Measurements from ENCODE around the gene PERM1.
"Not testable (repeated sequence)": the region's sequence is repeated elsewhere in the genome, so short reads cannot be mapped to it uniquely, and the experiment has no call there.

Gene PERM1

GRCh38 chr1:1020415-1021009, 38.6 kb upstream of the PERM1 start:
- in situ Hi-C loops (cut with MboI; ENCODE audit: low pct_unique_long_range_greater_than_20kb, low sequenced_read_pairs, unreplicated experiment): no loop called here
- peak; percentile 66 for DNase-seq (ENCODE audit: low spot score)
- no peak for TF ChIP-seq CTCF (IDR thresholded peaks at IDR 0.05; ENCODE audit: extremely low read depth, insufficient read depth, missing control alignments)

- TF ChIP-seq CTCF (IDR thresholded peaks at IDR 0.05; ENCODE audit: extremely low read depth, insufficient read depth, missing control alignments): no peak
- in situ Hi-C loops (cut with MboI; ENCODE audit: low pct_unique_long_range_greater_than_20kb, low sequenced_read_pairs, unreplicated experiment): no loop called here
- DNase-seq (ENCODE audit: low spot score): peak; percentile 85
Observed at GRCh38 chr1:1020000-1020404, 38.1 kb upstream of the PERM1 start, which contains the start of gene AGRN. Gene AGRN (plus strand): TSS chr1:1020120. CDS start chr1:1020173, 53 bp downstream.

GRCh38 chr1:1019122-1019999, 37.5 kb upstream of the PERM1 start:
- in situ Hi-C loops (cut with MboI; ENCODE audit: low pct_unique_long_range_greater_than_20kb, low sequenced_read_pairs, unreplicated experiment): no loop called here
- DNase-seq (ENCODE audit: low spot score): peak; percentile 97

GRCh38 chr1:1018321-1018685, 36.4 kb upstream of the PERM1 start:
- in situ Hi-C loops (cut with MboI; ENCODE audit: low pct_unique_long_range_greater_than_20kb, low sequenced_read_pairs, unreplicated experiment); DNase-seq (ENCODE audit: low spot score): not testable (repeated sequence)

More at GRCh38 chr1:1019122-1019999, 37.5 kb upstream of the PERM1 start:
- TF ChIP-seq CTCF (IDR thresholded peaks at IDR 0.05; ENCODE audit: extremely low read depth, insufficient read depth, missing control alignments): peak; percentile 77

GRCh38 chr1:1017397-1018320, 35.8 kb upstream of the PERM1 start:
- DNase-seq (ENCODE audit: low spot score); in situ Hi-C loops (cut with MboI; ENCODE audit: low pct_unique_long_range_greater_than_20kb, low sequenced_read_pairs, unreplicated experiment): not testable (repeated sequence)

GRCh38 chr1:1014799-1015681, 33.1 kb upstream of the PERM1 start:
- peak; percentile 49 for TF ChIP-seq CTCF (IDR thresholded peaks at IDR 0.05; ENCODE audit: extremely low read depth, insufficient read depth, missing control alignments)
- no peak for DNase-seq (ENCODE audit: low spot score)
- in situ Hi-C loops (cut with MboI; ENCODE audit: low pct_unique_long_range_greater_than_20kb, low sequenced_read_pairs, unreplicated experiment): no loop called here

Measured in GM13977 (cell line).